SIG-M5 treated with dmso at 0.1 percent for 504 hours (cell line): ENCODE data around the gene SAP25.
"Not testable (repeated sequence)": the region's sequence is repeated elsewhere in the genome, so short reads cannot be mapped to it uniquely, and the experiment has no call there.

Source experiments
- DNase-seq: peaks from one replicate; lab custom pipeline; 2025; ENCODE audit not compliant: unreplicated experiment; lab: John Stamatoyannopoulos, UW

The SAP25 gene

GRCh38 chr7:100538654-100539435, 34.9 kb downstream of the SAP25 start, which contains the start of gene AGFG2:
AGFG2 (plus strand) TSS chr7:100539203; CDS start chr7:100539347, 144 bp downstream.
- peak; percentile 99 for DNase-seq

DNA sequence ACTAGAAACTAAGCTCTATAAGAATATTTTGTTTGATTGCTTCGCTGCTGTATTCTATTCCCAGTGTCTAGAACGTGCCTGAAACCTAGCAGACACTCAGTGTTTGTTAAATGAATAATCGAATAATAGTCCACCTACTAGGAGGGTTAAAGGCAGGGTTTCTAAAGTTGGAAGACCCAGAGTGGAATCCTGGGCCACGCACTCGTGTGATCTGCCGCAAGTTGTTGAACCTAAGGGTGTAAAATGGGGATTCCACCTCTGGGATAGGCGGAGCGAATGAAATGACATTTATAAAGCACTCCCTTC, 35.4 kb downstream of the SAP25 start:
- DNase-seq = no peak

DNA sequence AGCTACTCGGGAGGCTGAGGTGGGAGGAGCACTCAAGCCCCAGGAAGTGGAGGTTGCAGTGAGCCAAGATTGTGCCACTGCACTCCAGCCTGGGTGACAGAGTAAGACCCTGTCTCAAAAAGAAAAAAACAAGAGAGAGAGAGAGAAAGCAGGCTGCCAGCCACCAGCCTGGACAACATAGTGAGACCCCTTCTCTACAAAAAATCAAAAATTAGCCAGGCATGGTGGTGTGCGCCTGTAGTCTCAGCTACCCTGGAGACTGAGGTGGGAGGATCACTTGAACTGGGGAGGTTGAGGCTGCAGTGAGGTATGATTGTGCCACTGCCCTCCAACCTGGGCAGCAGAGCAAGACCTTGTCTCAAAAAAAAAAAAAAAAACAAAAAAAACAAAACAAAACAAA, 37.0 kb downstream of the SAP25 start:
- not testable (repeated sequence) for DNase-seq

GRCh38 chr7:100535982-100536381, 37.7 kb downstream of the SAP25 start:
- DNase-seq = not testable (repeated sequence)

- DNase-seq = no peak
Measured at GRCh38 chr7:100532165-100533022, 41.3 kb downstream of the SAP25 start.

GRCh38 chr7:100528108-100528866, 45.4 kb downstream of the SAP25 start:
- not testable (repeated sequence) for DNase-seq

DNA sequence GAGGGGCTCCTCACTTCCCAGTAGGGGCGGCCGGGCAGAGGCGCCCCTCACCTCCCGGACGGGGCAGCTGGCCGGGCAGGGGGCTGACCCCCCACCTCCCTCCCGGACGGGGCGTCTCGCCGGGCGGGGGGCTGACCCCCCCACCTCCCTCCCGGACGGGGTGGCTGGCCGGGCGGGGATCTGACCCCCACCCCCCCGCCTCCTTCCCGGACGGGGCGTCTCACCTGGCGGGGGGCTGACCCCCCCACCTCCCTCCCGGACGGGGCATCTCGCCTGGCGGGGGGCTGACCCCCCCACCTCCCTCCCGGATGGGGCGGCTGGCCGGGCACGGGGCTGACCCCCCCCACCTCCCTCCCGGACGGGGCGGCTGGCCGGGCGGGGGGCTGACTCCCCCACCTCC, 50.5 kb downstream of the SAP25 start:
- not testable (repeated sequence) for DNase-seq
